Ovary (tissue), 3 donors: ENCODE data around the gene PLCB1.

Source experiments
- EP300 ChIP-seq: sonication (generic); formaldehyde crosslinking; IDR thresholded peaks from one replicate; pipeline ENCODE4 v1.6.1; 2017; ENCODE audit warnings: antibody characterized with exemption
- POLR2A ChIP-seq: fragments of 450-650 bp; IDR thresholded peaks from one replicate; pipeline ENCODE4 v1.6.1; 2017; ENCODE audit warnings: antibody characterized with exemption, mild to moderate bottlenecking, moderate library complexity
- TF ChIP-seq, protein P1 (sequence below), 3 donors: fragments of 450-650 bp in 2 of 3; fragments of 200-600 bp in 1 of 3; IDR thresholded peaks; one replicate each; pipeline versions ENCODE4 v1.5.1 to v1.8.0; 2016 to 2022; ENCODE audit warnings: antibody characterized with exemption in 3 of 3, mild to moderate bottlenecking in 1 of 3
- donor health status: DM: no; HTN: no; CAD: no.

DNA sequence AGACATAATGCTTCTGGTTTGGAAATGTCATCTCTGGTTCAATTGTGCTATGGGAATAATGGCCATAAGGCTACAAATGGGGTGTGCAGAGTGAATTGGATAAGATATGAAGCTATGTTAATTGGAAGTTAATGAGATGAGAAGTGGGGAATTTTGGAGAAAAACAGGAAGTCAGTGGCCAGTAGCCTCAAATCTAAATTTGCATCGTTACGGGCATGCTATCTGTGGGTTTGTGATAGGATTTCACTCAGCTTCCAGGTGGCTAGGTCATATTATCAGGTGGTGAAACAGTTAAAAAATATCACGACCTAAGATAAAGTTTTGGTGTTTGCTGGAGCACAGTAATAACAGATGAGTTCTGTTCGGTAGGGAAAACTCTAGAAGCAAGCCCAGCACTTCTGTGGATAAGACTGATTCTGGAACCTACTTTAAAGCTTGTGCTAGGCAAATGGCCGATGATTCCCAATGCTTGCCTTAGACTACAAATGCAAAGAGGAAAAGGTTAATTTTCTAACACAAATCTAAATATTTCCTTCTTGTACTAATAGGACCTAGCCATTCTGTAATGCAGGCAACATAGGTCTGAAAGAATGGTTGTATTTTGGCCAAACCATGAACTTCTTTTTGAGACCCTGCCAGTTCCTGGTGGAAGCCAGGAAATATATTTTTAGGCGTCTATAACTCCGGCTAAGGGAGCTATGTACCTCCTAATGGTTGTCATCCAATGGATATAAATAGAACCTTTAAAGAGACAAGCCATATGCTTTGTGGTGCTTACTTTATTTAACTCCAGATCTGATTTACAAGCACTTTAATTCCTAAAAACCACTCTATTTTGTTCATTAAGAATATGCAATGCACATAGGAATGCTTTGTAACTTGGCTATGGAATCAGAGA, 111.0 kb downstream of the PLCB1 start:
- TF ChIP-seq, protein P1, sequence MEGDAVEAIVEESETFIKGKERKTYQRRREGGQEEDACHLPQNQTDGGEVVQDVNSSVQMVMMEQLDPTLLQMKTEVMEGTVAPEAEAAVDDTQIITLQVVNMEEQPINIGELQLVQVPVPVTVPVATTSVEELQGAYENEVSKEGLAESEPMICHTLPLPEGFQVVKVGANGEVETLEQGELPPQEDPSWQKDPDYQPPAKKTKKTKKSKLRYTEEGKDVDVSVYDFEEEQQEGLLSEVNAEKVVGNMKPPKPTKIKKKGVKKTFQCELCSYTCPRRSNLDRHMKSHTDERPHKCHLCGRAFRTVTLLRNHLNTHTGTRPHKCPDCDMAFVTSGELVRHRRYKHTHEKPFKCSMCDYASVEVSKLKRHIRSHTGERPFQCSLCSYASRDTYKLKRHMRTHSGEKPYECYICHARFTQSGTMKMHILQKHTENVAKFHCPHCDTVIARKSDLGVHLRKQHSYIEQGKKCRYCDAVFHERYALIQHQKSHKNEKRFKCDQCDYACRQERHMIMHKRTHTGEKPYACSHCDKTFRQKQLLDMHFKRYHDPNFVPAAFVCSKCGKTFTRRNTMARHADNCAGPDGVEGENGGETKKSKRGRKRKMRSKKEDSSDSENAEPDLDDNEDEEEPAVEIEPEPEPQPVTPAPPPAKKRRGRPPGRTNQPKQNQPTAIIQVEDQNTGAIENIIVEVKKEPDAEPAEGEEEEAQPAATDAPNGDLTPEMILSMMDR (IDR thresholded peaks at IDR 0.05) = no peak
- TF ChIP-seq EP300 (no peak), POLR2A (no peak)
